ENCODE results near the gene UBE2J2.
"Not testable (repeated sequence)": the region's sequence is repeated elsewhere in the genome, so short reads cannot be mapped to it uniquely, and the experiment has no call there.

UBE2J2 gene

GRCh38 chr1:1255611-1256010 is 18.0 kb downstream of the UBE2J2 start:
- DNase-seq (ENCODE audit: low read depth) = no peak

DNA sequence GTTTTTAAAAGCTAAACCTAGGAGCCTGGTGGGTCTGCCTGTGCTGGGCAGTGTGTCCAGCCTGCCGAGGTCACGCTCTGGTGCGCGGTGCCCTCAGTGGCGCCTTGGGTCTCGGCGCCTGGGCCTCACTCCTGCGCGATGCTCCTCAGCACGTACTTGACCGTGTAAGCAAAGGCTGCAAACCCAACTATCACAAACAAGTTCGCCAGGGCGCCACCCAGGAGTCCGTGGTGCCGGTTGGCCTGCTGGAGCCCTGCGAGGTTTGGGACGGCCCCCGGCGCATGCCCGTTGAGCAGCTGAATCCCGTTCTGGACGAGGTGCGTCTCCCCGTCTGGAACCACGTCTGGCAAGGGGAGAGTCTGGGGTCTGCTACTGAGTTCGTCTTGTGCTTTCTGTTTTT is 18.6 kb downstream of the UBE2J2 start:
- no peak for DNase-seq (ENCODE audit: low read depth)

DNA sequence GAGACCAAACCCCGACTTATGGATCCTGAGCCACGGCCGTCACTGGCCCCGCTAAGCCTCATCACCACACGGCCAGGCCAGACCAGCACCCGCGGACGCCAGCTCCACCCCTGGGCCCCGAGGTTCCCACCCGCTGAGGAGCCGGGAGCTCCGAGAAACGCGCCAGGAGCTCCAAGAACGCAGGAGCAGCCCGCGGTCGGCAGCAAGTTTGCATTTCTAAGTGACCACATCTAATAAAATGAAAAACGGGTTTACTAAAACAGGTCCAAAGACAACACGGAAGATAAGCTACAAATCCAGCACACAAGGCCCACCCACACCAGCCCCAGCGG is 19.0 kb downstream of the UBE2J2 start:
- no peak for DNase-seq (ENCODE audit: low read depth)

DNA sequence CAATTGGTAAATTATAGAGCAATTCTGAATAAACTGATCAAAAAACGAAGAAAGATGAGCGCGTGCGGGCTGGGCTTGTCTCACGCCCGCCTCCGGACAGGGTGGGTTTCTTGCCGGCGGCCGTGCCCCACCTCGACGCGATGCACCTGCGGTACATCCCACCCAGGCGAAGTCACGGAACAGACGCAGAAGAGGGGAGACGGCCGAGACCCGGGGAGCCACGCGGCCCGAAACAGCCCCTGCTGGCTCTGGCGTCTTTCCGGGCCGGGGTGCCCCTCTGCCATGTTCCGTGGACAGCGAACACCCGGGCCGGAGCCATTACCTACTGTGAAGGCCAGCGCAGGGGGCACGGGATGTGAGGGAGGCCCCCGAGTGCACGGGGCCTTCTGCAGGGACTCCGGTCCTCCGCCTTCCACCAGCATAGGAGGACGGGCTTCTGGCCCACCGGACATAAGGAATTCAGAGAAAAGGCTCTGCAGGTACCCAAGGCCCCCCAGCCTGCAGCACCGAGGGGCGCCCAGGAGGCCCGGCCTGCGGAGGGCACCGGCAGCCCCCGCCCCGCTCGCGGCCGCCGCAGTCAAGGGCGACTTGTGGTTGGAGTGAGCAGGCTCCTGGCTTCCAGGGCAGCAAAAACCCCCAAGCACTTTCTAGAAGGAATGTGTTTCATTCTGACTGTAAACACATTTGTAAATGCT is 19.5 kb downstream of the UBE2J2 start:
- no peak for DNase-seq (ENCODE audit: low read depth)

DNA sequence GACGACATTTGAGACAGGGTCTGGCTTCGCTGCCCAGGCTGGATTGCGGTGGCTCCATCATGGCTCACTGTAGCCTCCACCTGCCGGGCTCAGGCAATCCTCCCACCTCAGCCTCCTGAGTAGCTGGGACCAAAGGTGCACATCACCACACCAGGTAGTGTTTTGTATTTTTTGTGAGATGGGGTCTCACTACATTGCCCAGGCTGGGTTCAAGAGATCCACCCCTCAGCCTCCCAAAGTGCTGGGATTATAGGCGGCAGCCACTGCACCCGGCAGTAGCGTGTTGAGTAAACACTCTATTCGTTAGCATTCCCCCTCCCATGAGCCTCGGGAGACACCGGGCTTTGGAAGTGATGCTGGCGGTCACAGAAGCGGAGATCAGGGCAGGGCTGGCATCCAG is 20.3 kb downstream of the UBE2J2 start:
- DNase-seq (ENCODE audit: low read depth) = no peak

GRCh38 chr1:1250786-1251284 is 22.8 kb downstream of the UBE2J2 start:
- DNase-seq (ENCODE audit: low read depth) = peak; percentile 66

DNA sequence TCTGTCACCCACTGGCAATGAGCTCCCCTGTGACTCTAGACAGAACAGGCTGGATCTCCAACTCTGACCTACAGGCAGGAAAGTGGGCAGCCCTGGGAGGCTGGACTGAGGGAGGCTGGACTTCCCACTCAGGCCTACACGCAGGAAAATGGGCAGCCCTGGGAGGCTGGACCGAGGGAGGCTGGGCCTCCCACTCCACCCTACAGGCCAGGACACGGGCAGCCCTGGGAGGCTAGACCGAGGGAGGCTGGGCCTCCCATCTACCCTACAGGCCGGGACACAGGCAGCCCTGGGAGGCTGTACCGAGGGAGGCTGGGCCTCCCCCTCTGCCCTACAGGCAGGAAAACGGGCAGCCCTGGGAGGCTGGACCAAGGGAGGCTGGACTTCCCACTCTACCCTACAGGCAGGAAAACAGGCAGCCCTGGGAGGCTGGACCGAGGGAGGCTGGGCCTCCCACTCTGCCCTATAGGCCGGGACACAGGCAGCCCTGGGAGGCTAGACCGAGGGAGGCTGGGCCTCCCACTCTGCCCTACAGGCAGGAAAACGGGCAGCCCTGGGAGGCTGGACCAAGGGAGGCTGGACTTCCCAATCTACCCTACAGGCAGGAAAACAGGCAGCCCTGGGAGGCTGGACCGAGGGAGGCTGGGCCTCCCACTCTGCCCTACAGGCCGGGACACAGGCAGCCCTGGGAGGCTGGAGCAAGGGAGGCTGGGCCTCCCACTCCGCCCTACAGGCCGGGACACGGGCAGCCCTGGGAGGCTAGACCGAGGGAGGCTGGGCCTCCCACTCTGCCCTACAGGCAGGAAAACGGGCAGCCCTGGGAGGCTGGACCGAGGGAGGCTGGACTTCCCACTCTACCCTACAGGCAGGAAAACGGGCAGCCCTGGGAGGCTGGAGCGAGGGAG is 25.4 kb downstream of the UBE2J2 start:
- not testable (repeated sequence) for DNase-seq (ENCODE audit: low read depth)

- no peak for DNase-seq (ENCODE audit: low read depth)
Observed at GRCh38 chr1:1247341-1247913, 26.2 kb downstream of the UBE2J2 start.

GRCh38 chr1:1246577-1247340 is 26.9 kb downstream of the UBE2J2 start, which contains the start of gene C1QTNF12:
Gene C1QTNF12 (minus strand): TSS chr1:1246722. CDS start chr1:1246690, 32 bp downstream.
- no peak for DNase-seq (ENCODE audit: low read depth)

- DNase-seq (ENCODE audit: low read depth) = no peak
Observed at GRCh38 chr1:1245817-1246576, 27.7 kb downstream of the UBE2J2 start.

GRCh38 chr1:1245178-1245816 is 28.4 kb downstream of the UBE2J2 start:
- no peak for DNase-seq (ENCODE audit: low read depth)

- no peak for DNase-seq (ENCODE audit: low read depth)
Observed at GRCh38 chr1:1244192-1244811, 29.4 kb downstream of the UBE2J2 start.

GRCh38 chr1:1243807-1244191 is 29.9 kb downstream of the UBE2J2 start:
- no peak for DNase-seq (ENCODE audit: low read depth)

GRCh38 chr1:1243266-1243660 is 30.4 kb downstream of the UBE2J2 start:
- DNase-seq (ENCODE audit: low read depth) = no peak

DNA sequence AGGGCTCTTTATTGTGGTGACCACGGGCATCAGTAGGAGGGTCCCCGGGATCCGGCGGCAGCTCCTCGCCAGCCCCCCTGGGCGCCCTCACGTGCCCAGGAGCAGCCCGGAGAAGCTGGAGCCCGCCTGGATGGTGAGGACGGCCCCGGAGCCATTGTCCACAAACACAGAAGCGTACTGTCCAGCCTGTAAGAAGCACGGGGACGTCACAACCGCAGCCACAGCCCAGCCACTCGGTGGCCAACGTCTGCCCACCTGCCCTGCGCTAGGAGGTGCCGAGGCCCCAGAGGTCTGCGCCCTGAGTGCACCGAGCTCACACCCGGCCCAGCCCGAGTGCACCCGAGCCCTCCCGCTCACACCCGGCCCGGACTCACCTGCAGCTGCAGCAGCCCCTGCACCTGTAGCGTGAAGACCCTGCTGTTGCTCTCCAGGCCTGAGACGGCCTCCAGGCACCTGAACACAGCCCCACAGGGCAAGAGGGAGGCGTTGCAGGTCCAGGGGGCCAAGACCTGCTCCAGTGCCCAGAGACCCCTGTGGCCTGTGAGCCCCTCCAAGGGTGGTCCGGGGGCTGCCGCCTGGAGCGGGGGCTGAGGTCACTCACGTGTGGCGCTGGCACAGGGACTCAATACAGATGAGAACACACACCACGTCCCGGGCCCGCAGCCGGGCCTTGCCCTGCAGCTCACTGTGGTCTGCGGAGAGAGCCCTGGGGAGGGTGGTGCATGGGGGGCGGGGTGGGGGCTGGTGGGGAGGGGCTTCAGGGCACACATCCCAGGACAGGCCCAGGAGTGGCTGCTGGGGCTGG is 31.0 kb downstream of the UBE2J2 start:
- no peak for DNase-seq (ENCODE audit: low read depth)

GRCh38 chr1:1241588-1242219 is 31.9 kb downstream of the UBE2J2 start:
- DNase-seq (ENCODE audit: low read depth) = no peak

DNA sequence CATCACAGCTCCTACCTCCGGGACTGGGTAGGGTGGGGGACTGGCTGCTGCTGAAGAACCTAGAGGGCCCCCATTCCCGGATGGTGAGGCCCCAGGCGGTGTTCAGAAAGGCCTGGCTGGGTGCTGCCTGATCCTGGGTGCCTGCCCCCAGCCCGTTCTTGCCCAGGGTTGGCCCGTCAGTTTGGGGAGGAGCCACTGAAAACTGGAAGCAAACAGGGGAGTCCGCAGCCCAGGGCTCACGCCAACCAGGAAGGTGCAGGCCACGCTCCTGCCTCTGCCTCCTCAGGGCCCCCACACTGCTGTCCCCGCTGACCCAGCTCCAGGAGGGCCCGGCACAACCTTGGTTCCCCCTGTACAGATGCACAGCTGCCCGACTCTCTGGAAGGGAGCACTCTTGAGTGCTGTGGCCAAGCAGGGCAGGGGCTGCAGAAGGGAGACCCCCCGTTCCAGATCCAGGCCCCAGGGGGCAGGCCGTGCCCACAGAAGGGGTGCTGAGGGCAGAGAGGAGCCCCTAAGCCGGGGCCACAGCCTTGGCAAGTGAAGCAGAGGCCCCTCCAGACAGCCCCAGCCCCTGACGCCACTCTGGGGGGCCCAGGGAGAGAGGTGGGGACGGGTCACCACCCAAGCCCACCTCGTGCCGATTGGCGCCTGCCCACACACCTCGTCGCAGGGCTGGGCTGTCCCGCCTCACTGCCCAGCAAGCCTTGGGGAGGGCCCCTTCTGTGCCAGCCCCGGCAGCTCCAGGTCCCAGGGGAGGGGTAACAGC is 32.6 kb downstream of the UBE2J2 start:
- no peak for DNase-seq (ENCODE audit: low read depth)

GRCh38 chr1:1240348-1240732 is 33.3 kb downstream of the UBE2J2 start:
- no peak for DNase-seq (ENCODE audit: low read depth)

Data from T-helper 22 cell (primary cell).